HG02840 (cell line): ENCODE data around the gene BAZ2B.

Experiments
- ATAC-seq: cut with Tn5 transposase; IDR thresholded peaks from one replicate; pipeline ENCODE4 v1.9.1; 2021; ENCODE audit warnings: mild to moderate bottlenecking, moderate library complexity, moderate number of reproducible peaks; ENCODE audit not compliant: unreplicated experiment, low FRiP score

The BAZ2B gene

GRCh38 chr2:159584796-159585195 lies 31.6 kb downstream of the BAZ2B start:
- no peak for ATAC-seq

- no peak for ATAC-seq
Observed at GRCh38 chr2:159573846-159574606, 42.3 kb downstream of the BAZ2B start.

GRCh38 chr2:159573294-159573693 lies 43.1 kb downstream of the BAZ2B start:
- no peak for ATAC-seq

GRCh38 chr2:159572459-159572858 lies 43.9 kb downstream of the BAZ2B start:
- ATAC-seq = no peak

- no peak for ATAC-seq
Observed at GRCh38 chr2:159571540-159572260, 44.6 kb downstream of the BAZ2B start.

- no peak for ATAC-seq
Observed at GRCh38 chr2:159564081-159564480, 52.3 kb downstream of the BAZ2B start.

GRCh38 chr2:159562248-159562647 lies 54.1 kb downstream of the BAZ2B start:
- ATAC-seq = no peak

GRCh38 chr2:159561786-159562185 lies 54.6 kb downstream of the BAZ2B start:
- no peak for ATAC-seq

- ATAC-seq = no peak
Observed at GRCh38 chr2:159561242-159561641, 55.1 kb downstream of the BAZ2B start.

GRCh38 chr2:159559034-159559433 lies 57.3 kb downstream of the BAZ2B start:
- no peak for ATAC-seq

GRCh38 chr2:159558479-159558878 lies 57.9 kb downstream of the BAZ2B start:
- ATAC-seq = no peak

- ATAC-seq = no peak
Observed at GRCh38 chr2:159557437-159558034, 58.8 kb downstream of the BAZ2B start.

- no peak for ATAC-seq
Observed at GRCh38 chr2:159555651-159556392, 60.5 kb downstream of the BAZ2B start.

GRCh38 chr2:159553727-159554126 lies 62.6 kb downstream of the BAZ2B start:
- ATAC-seq = no peak

- no peak for ATAC-seq
Observed at GRCh38 chr2:159551806-159552205, 64.5 kb downstream of the BAZ2B start.

GRCh38 chr2:159550231-159550630 lies 66.1 kb downstream of the BAZ2B start:
- ATAC-seq = no peak

- ATAC-seq = no peak
Observed at GRCh38 chr2:159549234-159549633, 67.1 kb downstream of the BAZ2B start.

- ATAC-seq = no peak
Observed at GRCh38 chr2:159546716-159547430, 69.5 kb downstream of the BAZ2B start.

- ATAC-seq = no peak
Observed at GRCh38 chr2:159546039-159546438, 70.3 kb downstream of the BAZ2B start.

- no peak for ATAC-seq
Observed at GRCh38 chr2:159545085-159545484, 71.3 kb downstream of the BAZ2B start.
